Subcutaneous abdominal adipose tissue (tissue), 5 donors: ENCODE measurements around the gene TOR1A.
"Not testable (repeated sequence)": the region's sequence is repeated elsewhere in the genome, so short reads cannot be mapped to it uniquely, and the experiment has no call there.

ENCODE experiments used
- H3K27ac ChIP-seq: one replicate; pipeline ENCODE4 v1.7.0; 2013; ENCODE audit warnings: low read depth, mild to moderate bottlenecking, inconsistent platforms, low read length, moderate library complexity
- H3K27me3 ChIP-seq, 5 donors: one replicate each; pipeline ENCODE4 v1.7.0; 2013; ENCODE audit warnings: low read length in 5 of 5, inconsistent platforms in 1 of 5; ENCODE audit not compliant: control insufficient read depth in 5 of 5, insufficient read depth in 4 of 5
- H3K36me3 ChIP-seq, 5 donors: one replicate each; pipeline ENCODE4 v1.7.0; 2013; ENCODE audit warnings: low read length in 5 of 5; ENCODE audit not compliant: control insufficient read depth in 5 of 5, insufficient read depth in 5 of 5
- H3K4me1 ChIP-seq, 5 donors: one replicate each; pipeline ENCODE4 v1.7.0; 2013; ENCODE audit warnings: low read length in 5 of 5, mild to moderate bottlenecking in 3 of 5, moderate library complexity in 1 of 5; ENCODE audit not compliant: control insufficient read depth in 5 of 5, insufficient read depth in 5 of 5
- H3K4me3 ChIP-seq, 5 donors: one replicate each; pipeline ENCODE4 v1.7.0; 2013; ENCODE audit warnings: low read length in 5 of 5, low read depth in 1 of 5
- H3K9ac ChIP-seq, 5 donors: one replicate each; pipeline ENCODE4 v1.7.0; 2013; ENCODE audit warnings: low read length in 5 of 5, mild to moderate bottlenecking in 4 of 5, moderate library complexity in 3 of 5
- H3K9me3 ChIP-seq, 5 donors: one replicate each; pipeline ENCODE4 v1.7.0; 2013; ENCODE audit warnings: low read length in 5 of 5; ENCODE audit not compliant: control insufficient read depth in 5 of 5
- donor health status: healthy.
- donor health status: healthy.
- donor health status: healthy.
- donor health status: healthy.
- donor health status: healthy.

TOR1A gene

DNA sequence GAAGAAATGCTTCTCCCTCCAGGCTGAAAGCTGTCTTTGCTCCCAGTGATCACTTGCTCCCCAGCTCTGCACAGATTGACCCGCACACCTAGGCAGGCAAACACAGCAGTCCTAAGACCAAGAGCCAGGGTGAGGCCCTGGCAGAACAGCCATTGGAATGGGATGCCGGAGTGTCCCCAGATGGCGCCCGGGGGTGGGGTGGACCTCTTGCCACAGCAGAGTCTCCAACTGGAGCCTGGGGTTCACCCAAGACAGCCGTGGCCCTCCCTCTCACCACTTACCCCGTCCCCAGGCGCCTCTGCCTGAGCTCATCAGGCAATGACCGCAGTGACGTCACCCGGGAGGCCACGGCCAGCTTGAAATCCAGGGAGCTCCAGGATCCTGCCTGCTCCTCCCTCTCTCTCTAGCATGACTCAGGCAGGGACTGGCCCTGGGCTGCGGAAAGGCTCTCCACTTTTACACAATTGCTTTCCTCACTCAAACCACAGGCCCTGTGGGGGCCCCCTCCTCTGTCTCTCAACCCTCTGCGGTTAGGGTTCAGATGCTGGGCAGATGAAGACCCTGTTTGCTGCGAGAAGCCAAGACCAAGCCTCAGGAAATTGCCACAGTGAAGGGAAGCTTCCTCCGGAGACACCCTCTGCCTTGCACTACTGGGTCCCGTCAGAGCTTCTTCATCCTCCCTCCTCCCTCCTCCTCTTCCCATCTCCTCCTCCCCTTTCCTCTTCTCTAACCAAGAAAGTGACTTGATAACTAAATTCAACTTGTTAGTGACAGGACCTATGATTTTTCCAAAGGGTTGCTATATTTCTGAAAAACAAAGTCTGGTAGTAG is 46.8 kb downstream of the TOR1A start:
- no peaks in the 10 kb centered on the region for H3K9me3 ChIP-seq
- no peaks in the 10 kb centered on the region for H3K36me3 ChIP-seq
- peak overlapping the region in 2 of 5 donors; percentile 56 to 59 for H3K9ac ChIP-seq
- peaks cover 0 to 4% (median 0%) of the 10 kb centered on the region in 5 donors for H3K27me3 ChIP-seq
- peak overlapping the region; percentile 67 for H3K27ac ChIP-seq
- H3K4me1 ChIP-seq: peaks cover 4 to 25% (median 16%) of the 10 kb centered on the region in 5 donors
- H3K4me3 ChIP-seq: peak overlapping the region; percentile 21 to 47 (median 33)

DNA sequence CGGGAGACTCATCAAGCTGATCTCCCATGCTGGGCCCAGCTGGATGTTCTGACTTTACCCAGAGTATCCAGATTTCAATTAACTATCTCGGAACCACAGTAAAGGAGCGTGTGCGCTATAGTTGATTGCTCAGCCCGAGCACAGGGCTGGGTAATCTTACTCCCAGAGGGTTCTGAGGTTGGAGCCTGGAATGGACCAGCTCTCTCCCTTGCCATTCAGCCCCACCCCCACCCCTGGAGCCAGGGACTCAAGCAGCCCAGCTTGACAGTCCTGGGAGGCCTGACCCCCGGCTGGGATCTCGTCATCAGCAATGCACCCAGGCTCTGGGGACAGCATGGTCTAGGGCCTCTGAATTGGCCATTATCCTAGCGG is 47.4 kb downstream of the TOR1A start:
- Histone ChIP-seq H3K27ac (peak overlapping the region; percentile 67), H3K27me3 (peaks cover 0 to 4% (median 0%) of the 10 kb centered on the region in 5 donors), H3K4me3 (peak overlapping the region in 4 of 5 donors; percentile 21 to 33 (median 25)), H3K9me3 (no peaks in the 10 kb centered on the region), H3K9ac (peak overlapping the region in 1 of 5 donors; percentile 56), H3K4me1 (peaks cover 4 to 25% (median 16%) of the 10 kb centered on the region in 5 donors), H3K36me3 (no peaks in the 10 kb centered on the region)

DNA sequence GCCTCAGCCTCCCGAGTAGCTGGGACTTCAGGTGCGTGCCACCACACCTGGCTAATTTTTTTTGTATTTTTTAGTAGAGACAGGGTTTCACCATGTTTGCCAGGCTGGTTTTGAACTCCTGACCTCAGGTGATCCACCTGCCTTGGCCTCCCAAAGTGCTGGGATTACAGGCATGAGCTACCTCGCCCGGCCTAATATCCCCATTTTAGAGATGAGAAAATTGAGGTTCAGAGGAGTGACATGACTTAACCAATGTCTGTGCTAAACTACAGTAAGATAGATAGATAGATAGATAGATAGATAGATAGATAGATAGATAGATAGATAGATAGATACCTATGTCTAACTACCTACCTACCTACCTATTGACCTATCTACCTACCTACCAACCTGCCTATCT is 47.8 kb downstream of the TOR1A start:
- peak overlapping the region; percentile 67 for H3K27ac ChIP-seq
- H3K4me3 ChIP-seq: not testable (repeated sequence)

DNA sequence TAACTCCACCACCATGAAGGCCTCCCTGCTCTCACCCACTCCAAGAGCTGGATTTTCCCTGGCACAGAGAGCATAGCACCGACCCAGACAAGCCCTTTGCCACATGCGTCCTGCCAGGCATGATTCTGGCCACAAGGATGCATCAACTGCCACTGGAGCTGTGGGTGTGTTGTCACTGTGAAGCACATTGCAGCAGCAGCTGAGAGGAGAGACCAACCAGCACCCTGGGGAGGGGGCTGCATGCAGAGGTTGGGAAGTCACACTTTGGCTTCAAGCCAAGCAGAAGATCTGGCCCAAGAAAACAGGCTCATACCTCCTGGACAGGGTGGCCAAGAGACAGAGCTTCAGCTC is 48.5 kb downstream of the TOR1A start:
- H3K4me3 ChIP-seq: no peak overlapping the region
- H3K36me3 ChIP-seq: no peaks in the 10 kb centered on the region
- H3K27me3 ChIP-seq: peaks cover 0 to 4% (median 0%) of the 10 kb centered on the region in 5 donors
- no peaks in the 10 kb centered on the region for H3K9me3 ChIP-seq
- H3K4me1 ChIP-seq: peaks cover 8 to 25% (median 16%) of the 10 kb centered on the region in 5 donors
- H3K27ac ChIP-seq: no peak overlapping the region
- H3K9ac ChIP-seq: no peak overlapping the region

More for the DNA sequence above, 47.8 kb downstream of the TOR1A start:
- not testable (repeated sequence) for H3K36me3 ChIP-seq, H3K9ac ChIP-seq, H3K27me3 ChIP-seq, H3K9me3 ChIP-seq
- peaks cover 4 to 25% (median 16%) of the 10 kb centered on the region in 5 donors for H3K4me1 ChIP-seq

DNA sequence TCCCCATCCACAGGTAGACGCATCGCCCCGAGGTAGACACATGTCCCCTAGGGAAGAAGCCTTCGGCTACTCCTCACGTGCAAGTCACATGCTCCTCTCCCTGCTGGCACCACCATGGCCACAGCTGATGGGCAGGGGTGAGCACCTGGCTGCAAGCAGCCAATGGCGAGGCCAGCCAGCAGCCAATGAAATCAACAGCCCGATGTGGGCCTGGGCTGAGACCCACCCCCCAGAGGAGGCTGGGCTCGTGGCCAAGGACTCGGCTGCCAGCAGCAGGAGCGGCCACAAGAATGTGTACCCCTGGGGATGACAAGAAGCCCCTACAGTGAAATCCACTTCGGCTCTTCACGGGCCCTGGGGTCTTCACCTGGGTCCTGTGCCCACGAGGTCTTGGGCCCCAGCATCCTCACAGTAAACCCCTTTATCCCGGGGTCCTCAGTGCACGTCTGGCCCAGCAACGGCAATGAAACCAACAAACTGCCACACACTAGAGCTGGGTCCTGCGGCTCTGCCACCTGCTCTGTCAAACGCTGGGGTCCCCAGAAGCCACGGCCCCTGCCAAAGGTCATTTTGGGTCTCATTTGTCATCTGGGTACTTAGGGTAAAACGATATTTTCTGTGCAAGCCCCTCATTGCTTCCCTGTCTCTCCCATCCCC is 49.0 kb downstream of the TOR1A start:
- H3K27me3 ChIP-seq: peaks cover 0 to 4% (median 0%) of the 10 kb centered on the region in 5 donors
- H3K4me1 ChIP-seq: peaks cover 8 to 25% (median 16%) of the 10 kb centered on the region in 5 donors
- H3K9me3 ChIP-seq: no peaks in the 10 kb centered on the region
- H3K27ac ChIP-seq: no peak overlapping the region
- no peak overlapping the region for H3K9ac ChIP-seq
- no peak overlapping the region for H3K4me3 ChIP-seq
- H3K36me3 ChIP-seq: no peaks in the 10 kb centered on the region

DNA sequence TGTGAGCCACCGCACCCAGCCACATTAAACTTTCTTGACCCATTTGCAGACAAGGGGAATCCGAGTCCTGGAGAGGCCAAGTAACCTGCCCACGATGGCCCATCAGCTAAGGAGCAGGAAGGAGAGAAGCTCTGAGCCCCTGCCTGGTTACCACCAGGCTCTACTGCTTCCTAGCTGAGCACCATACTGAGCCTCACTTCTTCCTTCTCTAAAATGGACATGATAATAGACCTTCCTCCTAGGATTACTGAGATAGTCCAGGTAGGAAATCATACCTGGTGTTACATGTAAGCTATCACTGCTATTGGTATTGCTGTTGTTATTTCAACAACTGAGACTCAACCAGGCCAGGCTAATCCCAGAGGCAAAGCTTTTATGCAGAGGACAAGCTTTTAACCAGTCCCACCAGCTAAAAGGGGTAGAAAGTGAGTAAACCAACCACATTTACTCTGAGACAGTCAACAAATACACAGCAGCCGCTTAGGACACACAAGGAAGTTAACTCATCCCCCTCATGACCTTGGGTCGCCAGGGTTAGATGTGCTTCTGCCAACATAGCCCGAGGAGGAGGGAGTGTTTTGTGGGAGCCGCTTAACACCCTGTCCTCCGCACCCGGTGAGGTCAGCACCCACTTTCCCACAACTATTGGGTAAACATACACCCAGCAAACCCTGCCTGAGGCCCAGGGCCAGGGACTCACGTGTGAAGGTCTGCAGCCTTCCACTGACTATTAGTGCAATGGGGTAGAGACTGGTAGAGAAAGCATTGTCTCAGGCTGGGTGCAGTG is 50.5 kb downstream of the TOR1A start:
- H3K27me3 ChIP-seq: peaks cover 0 to 4% (median 0%) of the 10 kb centered on the region in 5 donors

DNA sequence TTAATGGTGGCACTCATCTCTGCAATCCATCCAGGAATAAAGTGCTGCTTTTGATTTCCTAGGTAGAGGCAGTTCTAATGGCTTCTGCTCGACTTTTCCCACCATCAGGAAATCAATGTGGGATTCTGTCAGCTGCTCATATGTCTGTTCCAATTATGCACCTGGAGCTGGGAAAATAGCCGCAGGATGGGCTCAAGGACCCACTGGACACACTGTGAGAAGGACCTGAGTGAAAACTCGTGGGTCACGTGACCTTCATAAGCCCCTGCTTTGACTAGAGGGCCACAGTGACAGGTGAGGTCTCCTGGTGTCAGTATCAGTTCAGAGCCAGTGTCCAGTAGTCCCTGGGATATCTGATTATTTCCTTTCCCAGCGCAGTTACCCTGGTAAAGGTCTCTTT is 53.2 kb downstream of the TOR1A start:
- Histone ChIP-seq H3K27me3 (peaks cover 0 to 4% (median 0%) of the 10 kb centered on the region in 5 donors), H3K4me3 (no peak overlapping the region), H3K9me3 (no peaks in the 10 kb centered on the region), H3K4me1 (peaks cover 0 to 6% (median 2%) of the 10 kb centered on the region in 5 donors), H3K36me3 (no peaks in the 10 kb centered on the region), H3K9ac (no peak overlapping the region), H3K27ac (no peak overlapping the region)

More for the DNA sequence above, 50.5 kb downstream of the TOR1A start:
- no peaks in the 10 kb centered on the region for H3K36me3 ChIP-seq
- H3K4me3 ChIP-seq: no peak overlapping the region
- no peak overlapping the region for H3K9ac ChIP-seq
- no peak overlapping the region for H3K27ac ChIP-seq
- H3K9me3 ChIP-seq: no peaks in the 10 kb centered on the region
- peaks cover 8 to 25% (median 16%) of the 10 kb centered on the region in 5 donors for H3K4me1 ChIP-seq

DNA sequence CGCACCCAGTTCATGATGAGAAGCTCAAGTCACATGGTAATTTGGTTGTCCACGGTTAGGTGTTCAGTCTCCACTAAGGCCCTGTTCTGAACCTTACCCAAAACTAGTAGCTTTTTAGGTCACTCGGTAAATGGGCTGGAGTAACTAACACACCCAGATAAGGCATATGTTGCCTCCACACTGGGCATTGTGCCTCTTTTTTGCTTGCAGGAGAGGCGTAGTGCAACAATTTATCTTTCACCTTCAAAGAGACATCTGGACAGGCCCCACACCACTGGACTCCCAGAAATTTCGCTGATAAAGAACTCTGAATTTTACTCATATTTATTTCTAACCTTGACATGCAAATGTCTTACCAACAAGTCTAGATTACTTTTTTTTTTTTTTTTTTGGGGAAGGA is 54.3 kb downstream of the TOR1A start:
- no peak overlapping the region for H3K27ac ChIP-seq
- H3K9ac ChIP-seq: no peak overlapping the region
- H3K36me3 ChIP-seq: no peaks in the 10 kb centered on the region
- H3K9me3 ChIP-seq: no peaks in the 10 kb centered on the region
- H3K4me1 ChIP-seq: peaks cover 0 to 4% (median 2%) of the 10 kb centered on the region in 5 donors
- peaks cover 0 to 4% (median 0%) of the 10 kb centered on the region in 5 donors for H3K27me3 ChIP-seq
- no peak overlapping the region for H3K4me3 ChIP-seq

DNA sequence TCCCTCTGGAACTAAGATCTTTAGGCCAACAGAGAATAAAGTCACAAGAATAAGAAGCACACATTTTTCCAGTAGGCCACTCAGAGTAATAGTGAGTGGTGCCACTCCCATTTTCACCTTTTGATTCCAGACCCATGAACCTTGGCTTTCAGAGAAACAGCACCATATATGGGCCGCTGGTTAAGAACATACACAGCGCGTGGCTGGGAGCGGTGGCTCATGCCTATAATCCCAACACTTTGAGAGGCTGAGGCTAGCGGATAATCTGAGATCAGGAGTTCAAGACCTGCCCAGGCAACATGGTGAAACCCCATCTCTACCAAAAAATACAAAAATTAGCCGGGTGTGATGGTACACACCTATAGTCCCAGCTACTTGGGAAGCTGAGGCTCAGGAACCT is 55.5 kb downstream of the TOR1A start:
- Histone ChIP-seq H3K36me3 (no peaks in the 10 kb centered on the region), H3K4me1 (peaks cover 2 to 4% (median 2%) of the 10 kb centered on the region in 5 donors), H3K27ac (no peak overlapping the region), H3K4me3 (no peak overlapping the region), H3K9me3 (no peaks in the 10 kb centered on the region), H3K27me3 (peaks cover 0 to 1% (median 0%) of the 10 kb centered on the region in 5 donors), H3K9ac (no peak overlapping the region)
